ENCODE results near the gene C9orf152.

C9orf152 gene

GRCh38 chr9:110180511-110181434 is 27.2 kb downstream of the C9orf152 start:
- DNase-seq (ENCODE audit: low spot score) = no peak

GRCh38 chr9:110179734-110180133 is 28.2 kb downstream of the C9orf152 start:
- no peak for DNase-seq (ENCODE audit: low spot score)

- DNase-seq (ENCODE audit: low spot score) = no peak
Measured at GRCh38 chr9:110178281-110178680, 29.7 kb downstream of the C9orf152 start.

- DNase-seq (ENCODE audit: low spot score) = no peak
Measured at GRCh38 chr9:110175275-110175968, 32.5 kb downstream of the C9orf152 start.

- no peak for DNase-seq (ENCODE audit: low spot score)
Measured at GRCh38 chr9:110173322-110173642, 34.7 kb downstream of the C9orf152 start.

GRCh38 chr9:110170357-110171257 is 37.4 kb downstream of the C9orf152 start:
- no peak for DNase-seq (ENCODE audit: low spot score)

- no peak for DNase-seq (ENCODE audit: low spot score)
Measured at GRCh38 chr9:110168486-110168885, 39.5 kb downstream of the C9orf152 start.

GRCh38 chr9:110161940-110162339 is 46.0 kb downstream of the C9orf152 start:
- no peak for DNase-seq (ENCODE audit: low spot score)

- DNase-seq (ENCODE audit: low spot score) = no peak
Measured at GRCh38 chr9:110160685-110161084, 47.3 kb downstream of the C9orf152 start.

GRCh38 chr9:110160123-110160522 is 47.8 kb downstream of the C9orf152 start:
- DNase-seq (ENCODE audit: low spot score) = no peak

- no peak for DNase-seq (ENCODE audit: low spot score)
Measured at GRCh38 chr9:110157823-110158664, 49.9 kb downstream of the C9orf152 start.

GRCh38 chr9:110156902-110157301 is 51.1 kb downstream of the C9orf152 start:
- DNase-seq (ENCODE audit: low spot score) = no peak

GRCh38 chr9:110156416-110156815 is 51.5 kb downstream of the C9orf152 start:
- no peak for DNase-seq (ENCODE audit: low spot score)

GRCh38 chr9:110155751-110156150 is 52.2 kb downstream of the C9orf152 start:
- DNase-seq (ENCODE audit: low spot score) = no peak

GRCh38 chr9:110153431-110153830 is 54.5 kb downstream of the C9orf152 start:
- DNase-seq (ENCODE audit: low spot score) = no peak

GRCh38 chr9:110152704-110153374 is 55.1 kb downstream of the C9orf152 start:
- peak; percentile 37 for DNase-seq (ENCODE audit: low spot score)
